Astrocyte of the spinal cord (primary cell): ENCODE data around the gene TEDC1.

Experiments
- DNase-seq: peaks from one replicate; pipeline ENCODE4 v3.0.0; 2011; ENCODE audit warnings: low read depth, low spot score
- H3K4me3 ChIP-seq: 2 replicates; pipeline ENCODE4 v1.5.1; 2011; ENCODE audit warnings: low read depth, mild to moderate bottlenecking, low read length, moderate library complexity
- in situ Hi-C: cut with HindIII; loops from 2 replicates; pipeline ENCODE4 v1.10.0; 2017; ENCODE audit warnings: low sequenced_read_pairs
- TF ChIP-seq, protein P1 (sequence below): IDR thresholded peaks from 2 replicates; pipeline ENCODE4 v1.5.1; 2012; ENCODE audit warnings: low read depth, mild to moderate bottlenecking, low read length, inconsistent platforms

Gene TEDC1

GRCh38 chr14:105497671-105498429 lies 6.8 kb downstream of the TEDC1 start:
- in situ Hi-C loops: no loop called here
- TF ChIP-seq, protein P1, sequence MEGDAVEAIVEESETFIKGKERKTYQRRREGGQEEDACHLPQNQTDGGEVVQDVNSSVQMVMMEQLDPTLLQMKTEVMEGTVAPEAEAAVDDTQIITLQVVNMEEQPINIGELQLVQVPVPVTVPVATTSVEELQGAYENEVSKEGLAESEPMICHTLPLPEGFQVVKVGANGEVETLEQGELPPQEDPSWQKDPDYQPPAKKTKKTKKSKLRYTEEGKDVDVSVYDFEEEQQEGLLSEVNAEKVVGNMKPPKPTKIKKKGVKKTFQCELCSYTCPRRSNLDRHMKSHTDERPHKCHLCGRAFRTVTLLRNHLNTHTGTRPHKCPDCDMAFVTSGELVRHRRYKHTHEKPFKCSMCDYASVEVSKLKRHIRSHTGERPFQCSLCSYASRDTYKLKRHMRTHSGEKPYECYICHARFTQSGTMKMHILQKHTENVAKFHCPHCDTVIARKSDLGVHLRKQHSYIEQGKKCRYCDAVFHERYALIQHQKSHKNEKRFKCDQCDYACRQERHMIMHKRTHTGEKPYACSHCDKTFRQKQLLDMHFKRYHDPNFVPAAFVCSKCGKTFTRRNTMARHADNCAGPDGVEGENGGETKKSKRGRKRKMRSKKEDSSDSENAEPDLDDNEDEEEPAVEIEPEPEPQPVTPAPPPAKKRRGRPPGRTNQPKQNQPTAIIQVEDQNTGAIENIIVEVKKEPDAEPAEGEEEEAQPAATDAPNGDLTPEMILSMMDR: no peak
- H3K4me3 ChIP-seq: no peak overlapping the region
- DNase-seq: no peak

- no peak overlapping the region for H3K4me3 ChIP-seq
- in situ Hi-C loops: no loop called here
- no peak for DNase-seq
- TF ChIP-seq, protein P1: no peak
Observed at GRCh38 chr14:105498430-105499255, 7.6 kb downstream of the TEDC1 start.

GRCh38 chr14:105499256-105500035 lies 8.4 kb downstream of the TEDC1 start:
- no peak for DNase-seq
- in situ Hi-C loops: no loop called here
- H3K4me3 ChIP-seq: no peak overlapping the region
- TF ChIP-seq, protein P1: no peak

- TF ChIP-seq, protein P1: no peak
- in situ Hi-C loops: no loop called here
- no peak overlapping the region for H3K4me3 ChIP-seq
- no peak for DNase-seq
Observed at GRCh38 chr14:105500036-105500725, 9.1 kb downstream of the TEDC1 start.

- TF ChIP-seq, protein P1: no peak
- in situ Hi-C loops: no loop called here
- DNase-seq: no peak
- H3K4me3 ChIP-seq: no peak overlapping the region
Observed at GRCh38 chr14:105500726-105501101, 9.7 kb downstream of the TEDC1 start.
